Mucosa of stomach (tissue), 1 donor: ENCODE measurements around the gene CATSPERD.

ENCODE experiments used
- H3K27me3 ChIP-seq: one replicate; pipeline ENCODE4 v1.7.0; 2013; ENCODE audit warnings: mild to moderate bottlenecking, low read length; ENCODE audit not compliant: control insufficient read depth, insufficient read depth
- H3K36me3 ChIP-seq: one replicate; pipeline ENCODE4 v1.7.0; 2013; ENCODE audit warnings: low read length; ENCODE audit not compliant: control insufficient read depth, insufficient read depth
- H3K4me1 ChIP-seq: one replicate; pipeline ENCODE4 v1.7.0; 2013; ENCODE audit warnings: mild to moderate bottlenecking, low read length; ENCODE audit not compliant: control insufficient read depth, insufficient read depth
- H3K4me3 ChIP-seq: one replicate; pipeline ENCODE4 v1.7.0; 2013; ENCODE audit warnings: low read length
- H3K9ac ChIP-seq: one replicate; pipeline ENCODE4 v1.7.0; 2013; ENCODE audit warnings: mild to moderate bottlenecking, low read length, moderate library complexity
- H3K9me3 ChIP-seq: one replicate; pipeline ENCODE4 v1.7.0; 2013; ENCODE audit warnings: mild to moderate bottlenecking, low read length, moderate library complexity; ENCODE audit not compliant: control insufficient read depth
- donor health status: Pancreatic carcinoma.

CATSPERD gene

DNA sequence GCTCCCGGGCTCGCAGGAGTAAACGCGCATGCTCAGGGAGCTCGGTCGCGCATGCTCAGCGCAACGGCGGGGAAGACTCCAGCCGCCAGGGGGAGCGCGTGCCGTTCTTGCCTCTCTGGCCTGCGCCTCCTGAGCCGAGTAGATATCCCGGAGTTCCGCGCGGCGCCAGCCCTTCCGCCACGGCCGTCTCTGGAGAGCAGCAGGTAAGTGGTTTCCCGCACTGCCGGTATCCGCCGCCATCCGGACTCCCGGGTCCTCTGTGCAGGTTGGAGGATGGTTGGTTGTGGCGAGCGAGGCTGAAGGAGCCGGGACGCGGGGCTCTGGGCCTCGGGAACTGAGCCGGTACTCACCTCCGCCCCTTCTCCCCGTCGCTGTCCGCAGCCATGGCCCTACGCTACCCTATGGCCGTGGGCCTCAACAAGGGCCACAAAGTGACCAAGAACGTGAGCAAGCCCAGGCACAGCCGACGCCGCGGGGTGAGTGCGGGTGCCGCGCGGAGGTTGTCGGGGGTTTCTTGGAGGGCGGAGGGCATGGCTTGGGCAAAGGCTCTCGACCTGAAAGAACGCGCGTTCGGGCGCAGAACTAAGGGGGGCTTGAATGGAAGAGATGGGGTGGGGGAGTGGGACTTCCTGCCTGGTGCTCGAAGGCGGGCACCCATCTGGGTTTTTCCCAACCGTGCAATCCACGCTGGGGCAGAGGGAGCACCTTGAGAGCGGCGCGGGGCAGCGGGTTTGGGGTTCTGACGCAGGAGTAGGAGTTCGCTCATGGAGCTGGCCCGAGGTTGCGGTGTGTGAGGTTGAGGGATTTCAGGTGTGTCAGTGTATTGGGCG lies 30.1 kb upstream of the CATSPERD start, which contains the start of gene RPL36:
Gene RPL36 (plus strand): TSS at position 171 of the 830 bp plus-strand sequence. CDS start 213 bp downstream, at position 384.
- no peaks in the 10 kb centered on the region for H3K9me3 ChIP-seq
- no peaks in the 10 kb centered on the region for H3K27me3 ChIP-seq
- H3K4me3 ChIP-seq: peak within 1 kb of the TSS; percentile 94
- peaks cover 29% of the 10 kb centered on the region for H3K4me1 ChIP-seq
- H3K9ac ChIP-seq: peak within 1 kb of the TSS; percentile 97
- peaks cover 12% of the 10 kb centered on the region for H3K36me3 ChIP-seq

DNA sequence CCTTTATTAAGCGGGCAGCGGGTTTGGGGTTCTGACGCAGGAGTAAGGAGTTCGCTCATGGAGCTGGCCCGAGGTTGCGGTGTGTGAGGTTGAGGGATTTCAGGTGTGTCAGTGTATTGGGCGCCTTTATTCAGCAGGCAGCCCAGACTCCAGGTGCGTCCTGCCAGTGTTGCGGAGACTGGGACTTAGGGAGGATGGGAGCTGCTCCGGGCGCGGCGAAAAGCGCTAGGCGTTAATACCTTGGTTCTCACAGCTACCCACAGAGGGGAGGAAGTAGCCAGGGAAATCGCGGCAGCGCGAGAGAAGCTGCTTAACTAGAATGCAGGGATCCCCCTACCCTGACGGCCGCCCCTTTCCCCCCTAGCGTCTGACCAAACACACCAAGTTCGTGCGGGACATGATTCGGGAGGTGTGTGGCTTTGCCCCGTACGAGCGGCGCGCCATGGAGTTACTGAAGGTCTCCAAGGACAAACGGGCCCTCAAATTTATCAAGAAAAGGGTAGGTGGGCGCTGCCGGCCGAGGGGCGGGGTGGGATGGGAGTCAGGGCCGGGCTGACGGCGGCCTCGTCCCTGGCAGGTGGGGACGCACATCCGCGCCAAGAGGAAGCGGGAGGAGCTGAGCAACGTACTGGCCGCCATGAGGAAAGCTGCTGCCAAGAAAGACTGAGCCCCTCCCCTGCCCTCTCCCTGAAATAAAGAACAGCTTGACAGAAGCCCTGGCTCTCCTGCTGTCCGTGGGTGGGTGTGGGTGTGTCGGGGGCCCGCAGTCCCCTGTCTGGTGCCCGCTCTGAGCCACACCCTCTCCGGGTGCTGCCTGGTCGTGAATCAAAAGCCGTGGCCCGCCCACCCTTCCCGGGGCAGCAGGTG lies 29.2 kb upstream of the CATSPERD start:
- Histone ChIP-seq H3K4me1 (peaks cover 27% of the 10 kb centered on the region), H3K9ac (peak overlapping the region; percentile 97), H3K36me3 (peaks cover 16% of the 10 kb centered on the region)

DNA sequence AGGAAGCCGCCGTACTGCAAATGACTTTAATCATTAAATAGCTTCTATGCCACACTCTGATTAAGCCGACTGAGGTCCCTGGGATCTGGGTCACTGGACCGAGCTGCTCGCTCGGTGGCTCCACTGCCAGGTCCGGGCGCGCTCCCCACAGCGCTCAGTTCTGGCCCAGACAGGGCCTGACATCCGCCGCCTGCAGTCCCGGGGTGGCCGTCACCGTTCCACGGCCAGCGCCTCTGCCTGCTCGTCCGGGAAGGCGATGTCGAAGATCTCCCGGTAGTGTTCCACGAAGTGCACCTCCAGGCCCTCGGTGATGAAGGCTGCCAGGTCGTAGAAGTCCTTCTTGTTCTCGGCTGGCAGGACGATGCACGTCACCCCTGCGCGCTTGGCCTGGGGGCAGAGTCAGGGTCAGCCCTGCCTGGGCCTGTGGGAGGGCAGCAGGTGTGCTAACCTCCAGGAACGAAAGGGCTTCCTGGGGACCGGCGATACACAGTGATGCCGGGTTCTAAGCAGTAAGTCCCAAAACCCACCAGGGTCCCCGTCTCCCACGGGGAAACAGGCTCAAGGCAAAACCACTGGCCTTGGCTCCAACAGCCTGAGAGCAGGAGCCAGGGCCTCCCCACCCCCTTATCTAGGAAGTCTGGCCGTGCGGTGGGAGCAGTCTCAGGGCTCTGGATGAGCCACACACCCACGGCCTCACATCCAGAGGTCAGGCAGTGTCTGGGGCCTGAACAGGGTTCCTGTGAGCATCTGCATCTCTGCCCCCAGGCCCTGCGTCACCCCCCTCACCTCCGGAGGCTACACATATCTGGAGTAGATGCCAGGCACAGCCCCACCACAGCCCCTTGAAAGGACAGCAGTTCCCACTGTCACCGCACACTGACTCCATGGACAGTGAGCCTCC lies 28.4 kb upstream of the CATSPERD start:
- Histone ChIP-seq H3K9ac (no peak overlapping the region), H3K36me3 (peaks cover 20% of the 10 kb centered on the region)

More for the DNA sequence above, 29.2 kb upstream of the CATSPERD start:
- no peaks in the 10 kb centered on the region for H3K9me3 ChIP-seq
- H3K4me3 ChIP-seq: peak overlapping the region; percentile 94
- no peaks in the 10 kb centered on the region for H3K27me3 ChIP-seq

DNA sequence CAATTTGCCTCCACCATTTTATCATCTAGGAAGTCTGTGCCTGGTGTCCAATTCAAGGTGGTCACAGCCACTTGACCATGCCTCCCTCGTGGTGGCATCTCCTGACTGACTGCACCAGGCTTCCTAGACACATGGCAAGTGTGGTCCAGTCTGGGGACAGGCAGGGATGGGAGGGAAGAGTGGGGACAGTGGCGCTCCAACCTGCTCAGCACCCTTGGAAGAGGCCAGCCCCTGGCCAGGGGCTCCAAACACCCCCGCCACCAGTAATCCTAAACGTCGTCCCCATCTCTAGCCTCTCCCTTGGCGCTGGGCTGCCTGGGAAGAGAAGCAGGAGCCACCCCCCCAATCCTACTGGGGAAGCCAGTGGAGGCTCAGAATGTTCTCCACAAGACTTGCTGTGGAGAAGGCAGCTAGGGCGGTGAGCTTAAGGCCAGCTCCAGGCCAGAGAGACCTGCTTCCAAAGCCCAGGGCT lies 27.7 kb upstream of the CATSPERD start:
- Histone ChIP-seq H3K4me3 (no peak overlapping the region), H3K27me3 (no peaks in the 10 kb centered on the region), H3K36me3 (peaks cover 20% of the 10 kb centered on the region), H3K4me1 (peaks cover 23% of the 10 kb centered on the region), H3K9me3 (no peaks in the 10 kb centered on the region), H3K9ac (no peak overlapping the region)

More for the DNA sequence above, 28.4 kb upstream of the CATSPERD start:
- Histone ChIP-seq H3K4me3 (no peak overlapping the region), H3K27me3 (no peaks in the 10 kb centered on the region), H3K4me1 (peaks cover 23% of the 10 kb centered on the region), H3K9me3 (no peaks in the 10 kb centered on the region)

DNA sequence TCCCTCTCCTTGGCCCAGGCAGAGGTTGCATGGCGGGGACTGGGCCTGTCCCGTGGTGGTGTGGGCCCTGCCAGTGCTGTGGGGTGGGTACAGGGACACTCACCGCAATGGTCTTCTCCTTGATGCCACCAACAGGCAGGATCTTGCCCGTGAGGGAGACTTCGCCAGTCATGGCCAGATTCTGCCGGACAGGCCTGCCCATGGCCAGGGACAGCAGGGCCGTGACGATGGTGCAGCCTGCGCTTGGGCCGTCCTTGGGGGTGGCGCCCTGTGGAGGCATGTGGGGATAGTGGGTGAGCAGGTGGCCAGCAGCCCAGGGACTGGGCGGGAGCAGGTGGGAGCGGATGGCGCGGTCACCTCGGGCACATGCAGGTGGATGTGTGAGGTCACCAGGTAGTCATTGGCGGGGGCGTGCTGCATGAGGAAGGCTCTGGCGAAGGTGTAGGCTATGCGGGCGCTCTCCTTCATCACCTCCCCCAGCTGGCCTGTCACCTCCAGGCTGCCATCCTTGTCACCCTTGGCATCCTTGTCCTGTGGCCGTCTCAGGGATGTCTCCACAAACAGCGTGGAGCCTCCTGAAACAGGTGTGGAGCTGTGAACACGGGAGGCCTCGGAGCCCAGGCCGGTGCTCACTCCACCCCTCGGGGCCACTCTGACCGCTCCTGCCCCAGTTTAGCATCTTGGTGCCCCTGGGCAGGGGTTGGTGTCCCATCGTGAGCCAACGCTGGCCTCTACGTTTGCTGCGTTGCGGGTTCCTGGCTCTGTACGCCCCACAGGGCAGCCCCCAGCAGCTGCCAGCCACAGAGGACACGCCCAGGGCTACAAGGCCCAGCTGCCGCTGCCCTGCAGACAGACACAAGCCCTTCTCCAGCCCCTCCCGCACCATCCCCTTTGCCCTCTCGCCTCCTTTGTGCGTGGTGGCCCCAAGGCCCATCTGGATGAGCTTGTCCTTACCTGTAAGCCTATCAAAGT lies 27.0 kb upstream of the CATSPERD start:
- peaks cover 20% of the 10 kb centered on the region for H3K36me3 ChIP-seq
- no peak overlapping the region for H3K9ac ChIP-seq
- H3K27me3 ChIP-seq: no peaks in the 10 kb centered on the region
- H3K4me1 ChIP-seq: peaks cover 23% of the 10 kb centered on the region
- H3K9me3 ChIP-seq: no peaks in the 10 kb centered on the region
- H3K4me3 ChIP-seq: no peak overlapping the region

DNA sequence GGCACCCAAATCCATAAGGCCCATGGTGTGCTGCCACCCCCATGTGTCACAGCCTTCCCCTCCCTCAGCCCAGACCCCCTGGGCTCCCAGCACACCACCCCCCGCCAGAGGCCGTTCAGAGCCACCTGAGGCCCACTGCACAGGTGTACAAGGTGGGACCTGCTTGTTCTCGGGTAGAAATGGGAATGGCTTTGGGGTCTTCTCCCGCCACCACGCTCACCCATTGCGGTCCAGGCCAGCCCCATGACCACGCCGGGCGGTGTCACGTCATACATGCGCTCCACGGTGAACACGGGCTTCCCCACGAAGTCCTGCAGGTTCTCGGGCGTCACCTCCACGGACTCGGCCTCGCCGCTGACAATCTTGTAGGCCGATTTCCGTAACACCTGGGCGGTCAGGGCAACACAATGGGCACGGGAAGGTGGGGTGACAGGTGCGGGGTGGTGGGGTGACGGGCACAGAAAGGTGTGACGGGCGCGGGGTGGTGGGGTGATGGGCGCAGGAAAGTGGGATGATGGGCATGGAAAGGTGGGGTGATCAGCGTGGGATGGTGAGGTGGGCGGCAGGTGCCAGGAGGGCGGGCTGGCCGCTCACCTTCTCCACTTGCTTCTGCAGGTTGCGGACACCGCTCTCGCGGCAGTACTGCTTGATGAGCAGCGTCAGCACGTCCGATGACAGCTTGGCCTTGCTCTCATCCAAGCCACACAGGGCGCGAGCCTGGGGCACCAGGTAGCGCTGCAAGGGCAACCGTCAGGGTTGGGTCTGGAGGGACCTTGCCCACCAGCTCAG lies 26.1 kb upstream of the CATSPERD start:
- Histone ChIP-seq H3K9ac (no peak overlapping the region), H3K36me3 (peaks cover 20% of the 10 kb centered on the region), H3K9me3 (no peaks in the 10 kb centered on the region), H3K4me3 (no peak overlapping the region), H3K27me3 (no peaks in the 10 kb centered on the region), H3K4me1 (peaks cover 23% of the 10 kb centered on the region)

DNA sequence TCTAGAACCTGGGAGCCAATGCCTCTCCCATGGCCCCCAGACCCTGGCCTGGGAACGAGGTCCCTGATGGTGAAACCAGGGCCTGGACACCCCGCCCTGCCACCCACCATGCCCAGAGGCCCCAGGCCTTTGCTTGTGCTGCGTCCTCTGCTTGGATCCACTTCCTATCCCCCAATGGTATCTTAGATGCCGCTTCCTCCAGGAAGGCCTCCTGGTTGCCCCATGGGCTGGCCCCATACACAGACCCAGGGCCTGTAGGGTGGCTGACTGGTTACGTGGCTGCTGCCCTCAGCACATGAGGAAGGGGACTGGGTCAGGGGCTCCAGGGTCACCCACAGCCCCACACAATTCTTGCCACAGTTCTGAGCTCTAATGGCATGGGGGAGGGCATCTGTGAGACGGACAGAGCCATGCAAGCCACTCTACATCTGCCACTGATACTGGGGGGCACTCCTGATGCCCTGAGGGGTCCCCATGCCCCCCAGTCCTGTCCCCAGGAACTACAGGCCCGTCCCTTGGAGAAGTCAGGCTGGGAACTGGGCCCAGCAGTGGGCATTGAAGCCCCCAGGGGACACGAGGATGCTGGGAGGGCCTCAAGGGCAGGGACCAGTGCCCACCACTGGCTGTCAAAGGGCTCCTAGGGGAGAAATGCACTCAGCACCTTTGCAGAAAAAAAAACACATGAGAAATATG lies 25.3 kb upstream of the CATSPERD start:
- H3K27me3 ChIP-seq: no peaks in the 10 kb centered on the region
- H3K9me3 ChIP-seq: no peaks in the 10 kb centered on the region
- peaks cover 20% of the 10 kb centered on the region for H3K36me3 ChIP-seq
- H3K9ac ChIP-seq: no peak overlapping the region
- H3K4me3 ChIP-seq: no peak overlapping the region
- peaks cover 23% of the 10 kb centered on the region for H3K4me1 ChIP-seq

DNA sequence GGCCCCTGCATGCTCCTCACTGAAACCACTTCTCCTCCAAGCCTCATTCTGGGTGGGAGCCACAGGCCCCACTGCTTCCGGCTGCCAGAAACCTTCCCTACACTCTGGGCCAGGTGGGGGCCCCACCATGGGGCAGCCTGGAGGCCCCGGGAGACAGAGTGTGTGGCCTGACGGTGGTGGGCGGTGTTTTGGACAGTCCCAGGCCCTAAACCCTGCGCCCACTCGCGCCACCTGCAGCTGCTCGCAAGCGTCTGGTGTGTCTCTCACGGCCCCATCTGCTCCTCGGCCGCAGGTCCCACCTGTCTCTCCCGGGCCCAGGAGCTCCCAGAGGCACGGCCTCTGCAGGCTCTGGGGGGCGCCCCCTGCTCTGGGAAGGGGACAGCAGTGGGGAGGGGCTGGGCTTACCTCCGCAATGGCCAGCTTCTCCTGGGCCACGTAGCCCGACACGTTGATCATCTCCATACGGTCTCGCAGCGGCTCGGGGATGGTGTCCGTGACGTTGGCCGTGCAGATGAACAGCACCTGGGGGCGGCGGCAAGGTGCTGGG lies 24.7 kb upstream of the CATSPERD start:
- Histone ChIP-seq H3K4me3 (no peak overlapping the region), H3K9me3 (no peaks in the 10 kb centered on the region), H3K36me3 (peaks cover 20% of the 10 kb centered on the region), H3K4me1 (peaks cover 18% of the 10 kb centered on the region), H3K9ac (no peak overlapping the region), H3K27me3 (no peaks in the 10 kb centered on the region)

DNA sequence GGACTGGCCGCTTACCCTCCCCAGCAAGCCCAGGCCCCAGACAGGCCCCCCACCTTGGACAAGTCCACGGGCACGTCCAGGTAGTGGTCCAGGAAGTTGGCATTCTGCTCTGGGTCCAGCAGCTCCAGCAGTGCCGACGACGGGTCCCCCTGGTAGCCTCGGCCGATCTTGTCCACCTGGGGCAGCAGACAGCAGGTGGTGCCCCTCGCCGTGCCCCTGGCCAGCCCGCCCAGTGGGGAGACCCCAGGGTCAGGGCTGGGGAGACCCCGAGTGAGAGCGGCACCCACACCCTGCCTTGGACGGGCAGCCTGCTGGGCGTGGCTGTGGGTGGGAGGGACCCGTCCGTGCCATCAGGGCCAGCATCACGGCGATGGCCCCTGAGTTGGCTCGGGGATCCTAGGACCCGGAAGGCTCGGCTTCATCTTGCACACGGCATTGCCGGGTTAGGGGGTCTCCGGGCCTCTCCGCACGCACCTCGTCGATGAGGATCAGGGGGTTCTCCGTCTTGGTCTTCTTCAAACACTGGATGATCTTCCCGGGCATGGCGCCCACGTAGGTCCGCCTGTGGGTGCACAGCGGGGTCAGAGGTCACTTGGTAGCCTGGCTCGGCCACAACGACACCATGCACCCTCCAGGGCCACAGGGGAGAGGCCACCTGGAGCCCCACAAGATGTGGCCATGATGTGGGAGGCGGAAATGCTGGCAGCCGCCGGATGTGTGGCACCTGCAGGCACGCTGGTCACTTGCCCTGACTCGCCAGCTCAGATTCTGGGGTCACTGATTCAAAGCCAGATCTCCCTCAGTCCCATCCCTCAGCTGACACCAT lies 24.0 kb upstream of the CATSPERD start:
- no peak overlapping the region for H3K4me3 ChIP-seq
- peaks cover 13% of the 10 kb centered on the region for H3K4me1 ChIP-seq
- peaks cover 20% of the 10 kb centered on the region for H3K36me3 ChIP-seq
- no peaks in the 10 kb centered on the region for H3K9me3 ChIP-seq
- H3K9ac ChIP-seq: no peak overlapping the region
- no peaks in the 10 kb centered on the region for H3K27me3 ChIP-seq
